Naive thymus-derived CD8-positive, alpha-beta T cell (primary cell): Measurements from ENCODE around the gene WDR41. TPM values are rescaled to one million over a fixed set of nuclear protein-coding genes. Genes with fewer than 3 reads are reported as not detected.
"Not testable (repeated sequence)": the region's sequence is repeated elsewhere in the genome, so short reads cannot be mapped to it uniquely, and the experiment has no call there.

Experiments used
- ATAC-seq, 2 donors: fragments of 150-1000 bp; cut with Tn5 transposase in 1 of 2; sonication (Bioruptor Pico), chemical (Tn5 transposase) in 1 of 2; 1 replicate in 1 of 2; 2 replicates in 1 of 2; pipeline ENCODE4 v1.10.0; 2021; ENCODE audit warnings: mild to moderate bottlenecking in 2 of 2, moderate library complexity in 2 of 2
- POLR2A ChIA-PET: fragments of 350-600 bp; sonication (Branson Sonifier 250); formaldehyde crosslinking; loops from one replicate; lab custom pipeline; 2021; ENCODE audit warnings: antibody characterized with exemption; lab: Charles Lee
- DNase-seq, 10 donors: peaks; one replicate each; pipeline versions ENCODE4 v3.0.0 to v3.0.0-alpha.2; 2020 to 2022
- H3K27ac Mint-ChIP-seq, 10 donors: one replicate each; pipeline ENCODE4 v1.8.0; 2020 to 2022; ENCODE audit warnings: mild to moderate bottlenecking in 10 of 10, mixed read lengths in 10 of 10, moderate library complexity in 4 of 10, inconsistent platforms in 1 of 10
- H3K27me3 Mint-ChIP-seq, 5 donors: one replicate each; pipeline ENCODE4 v1.8.0; 2021 to 2022; ENCODE audit warnings: mixed read lengths in 5 of 5
- H3K36me3 Mint-ChIP-seq, 3 donors: one replicate each; pipeline ENCODE4 v1.8.0; 2020 to 2022; ENCODE audit warnings: mixed read lengths in 3 of 3, mild to moderate bottlenecking in 2 of 3, inconsistent platforms in 1 of 3
- H3K4me1 Mint-ChIP-seq, 4 donors: one replicate each; pipeline ENCODE4 v1.8.0; 2021 to 2022; ENCODE audit warnings: mixed read lengths in 4 of 4
- H3K4me3 Mint-ChIP-seq, 10 donors: one replicate each; pipeline ENCODE4 v1.8.0; 2020 to 2022; ENCODE audit warnings: mild to moderate bottlenecking in 10 of 10, mixed read lengths in 10 of 10, moderate library complexity in 6 of 10, inconsistent platforms in 1 of 10
- H3K9me3 Mint-ChIP-seq, 9 donors: one replicate each; pipeline ENCODE4 v1.8.0; 2020 to 2022; ENCODE audit warnings: mixed read lengths in 9 of 9, mild to moderate bottlenecking in 3 of 9, inconsistent platforms in 1 of 9, moderate library complexity in 1 of 9
- polyA plus RNA-seq, 3 donors: library from polyadenylated mRNA; unstranded; fragments of 300-500 nt; fragmentation: Illumina TruSeq; gene quantifications; one replicate each; pipeline ENCODE4 v1.2.3, GENCODE V29; 2021
- total RNA-seq, 8 experiments: library from RNA in 2 of 8; stranded (reverse) in 2 of 8; gene quantifications; one replicate each; pipeline ENCODE4 v1.2.3 and lab custom pipeline; 2021 to 2026

WDR41 gene
- total and polyA plus RNA-seq, 5 experiments from 2014 or later: 13.5 to 21.9 (median 15.5) TPM

GRCh38 chr5:77490741-77491344 is 1.3 kb downstream of the WDR41 start:
- H3K9me3 Mint-ChIP-seq, H3K36me3 Mint-ChIP-seq, ATAC-seq: not testable (repeated sequence)
- POLR2A ChIA-PET: interaction anchor here (1.5 to 1.7 kb wide), 2 partner anchors 140 to 461 kb away, joined by 3 to 13 read pairs; partner anchors contain the start of gene AGGF1
- peak in 2 of 10 donors; percentile 3 to 8 for DNase-seq
- Mint-ChIP-seq H3K27ac (peak overlapping the region in 9 of 10 donors; percentile 45 to 91 (median 87)), H3K27me3 (peaks cover 4 to 15% (median 9%) of the 10 kb centered on the region in 5 donors), H3K4me1 (peaks cover 3 to 22% (median 12%) of the 10 kb centered on the region in 4 donors), H3K4me3 (peak overlapping the region; percentile 82 to 96 (median 92))

GRCh38 chr5:77486344-77486962 is 5.7 kb downstream of the WDR41 start:
- POLR2A ChIA-PET: no interaction called here
- ATAC-seq (no peak), DNase-seq (no peak)
- Mint-ChIP-seq H3K36me3 (peaks cover 0 to 15% (median 14%) of the 10 kb centered on the region in 3 donors), H3K4me3 (no peak overlapping the region), H3K9me3 (no peaks in the 10 kb centered on the region), H3K4me1 (peaks cover 3 to 19% (median 11%) of the 10 kb centered on the region in 4 donors), H3K27me3 (no peaks in the 10 kb centered on the region), H3K27ac (no peak overlapping the region)

- no peak overlapping the region for H3K4me3 Mint-ChIP-seq
- no peak for ATAC-seq
- no peak overlapping the region for H3K27ac Mint-ChIP-seq
- POLR2A ChIA-PET: no interaction called here
- H3K4me1 Mint-ChIP-seq: peaks cover 0 to 2% (median 0%) of the 10 kb centered on the region in 4 donors
- peaks cover 0 to 7% (median 0%) of the 10 kb centered on the region in 9 donors for H3K9me3 Mint-ChIP-seq
- no peak for DNase-seq
- H3K36me3 Mint-ChIP-seq: peaks cover 0 to 22% (median 17%) of the 10 kb centered on the region in 3 donors
- no peaks in the 10 kb centered on the region for H3K27me3 Mint-ChIP-seq
These were observed 8.4 kb downstream of the WDR41 start for GRCh38 chr5:77483682-77484081.

GRCh38 chr5:77475041-77475440 is 17.1 kb downstream of the WDR41 start:
- ATAC-seq, POLR2A ChIA-PET, H3K27ac Mint-ChIP-seq, DNase-seq, H3K4me1 Mint-ChIP-seq, H3K27me3 Mint-ChIP-seq, H3K4me3 Mint-ChIP-seq: not testable (repeated sequence)
- Mint-ChIP-seq H3K36me3 (peaks cover 6 to 51% (median 37%) of the 10 kb centered on the region in 3 donors), H3K9me3 (peaks cover 0 to 28% (median 11%) of the 10 kb centered on the region in 9 donors)

GRCh38 chr5:77468875-77469274 is 23.2 kb downstream of the WDR41 start:
- H3K4me1 Mint-ChIP-seq, DNase-seq, H3K4me3 Mint-ChIP-seq, ATAC-seq, H3K27me3 Mint-ChIP-seq, H3K27ac Mint-ChIP-seq, POLR2A ChIA-PET: not testable (repeated sequence)
- peaks cover 0 to 19% (median 11%) of the 10 kb centered on the region in 9 donors for H3K9me3 Mint-ChIP-seq
- peaks cover 7 to 46% (median 44%) of the 10 kb centered on the region in 3 donors for H3K36me3 Mint-ChIP-seq

- H3K4me3 Mint-ChIP-seq: no peak overlapping the region
- POLR2A ChIA-PET: interaction anchor here (0.7 kb wide), 1 partner anchor 644 kb away, joined by 4 read pairs; no protein-coding TSS in a partner anchor
- H3K36me3 Mint-ChIP-seq: peaks cover 0 to 37% (median 13%) of the 10 kb centered on the region in 3 donors
- peaks cover 0 to 4% (median under 1%) of the 10 kb centered on the region in 4 donors for H3K4me1 Mint-ChIP-seq
- ATAC-seq (no peak), DNase-seq (no peak)
- H3K27me3 Mint-ChIP-seq: no peaks in the 10 kb centered on the region
- peak overlapping the region in 1 of 10 donors; percentile 55 for H3K27ac Mint-ChIP-seq
- H3K9me3 Mint-ChIP-seq: peaks cover 0 to 2% (median 0%) of the 10 kb centered on the region in 9 donors
These were observed 28.2 kb downstream of the WDR41 start for GRCh38 chr5:77463905-77464304.

GRCh38 chr5:77461287-77461686 is 30.8 kb downstream of the WDR41 start:
- no peak for ATAC-seq
- Mint-ChIP-seq H3K9me3 (no peaks in the 10 kb centered on the region), H3K4me3 (no peak overlapping the region), H3K27ac (no peak overlapping the region), H3K27me3 (no peaks in the 10 kb centered on the region), H3K4me1 (peaks cover 0 to 4% (median under 1%) of the 10 kb centered on the region in 4 donors), H3K36me3 (peaks cover 0 to 37% (median 9%) of the 10 kb centered on the region in 3 donors)
- POLR2A ChIA-PET: no interaction called here
- no peak for DNase-seq

GRCh38 chr5:77454123-77454522 is 38.0 kb downstream of the WDR41 start:
- no peak for DNase-seq
- H3K4me1 Mint-ChIP-seq: no peaks in the 10 kb centered on the region
- H3K36me3 Mint-ChIP-seq: peaks cover 17 to 39% (median 37%) of the 10 kb centered on the region in 3 donors
- H3K9me3 Mint-ChIP-seq: no peaks in the 10 kb centered on the region
- ATAC-seq: no peak
- H3K27me3 Mint-ChIP-seq: no peaks in the 10 kb centered on the region
- POLR2A ChIA-PET: no interaction called here
- no peak overlapping the region for H3K27ac Mint-ChIP-seq
- no peak overlapping the region for H3K4me3 Mint-ChIP-seq

- Mint-ChIP-seq H3K4me1 (no peaks in the 10 kb centered on the region), H3K9me3 (peaks cover 0 to 2% (median 0%) of the 10 kb centered on the region in 9 donors), H3K27me3 (no peaks in the 10 kb centered on the region), H3K36me3 (peaks cover 28 to 51% (median 47%) of the 10 kb centered on the region in 3 donors), H3K27ac (no peak overlapping the region), H3K4me3 (no peak overlapping the region)
- ATAC-seq (no peak), DNase-seq (no peak)
- POLR2A ChIA-PET: interaction anchor here (0.5 kb wide), 1 partner anchor 185 kb away, joined by 3 read pairs; no protein-coding TSS in a partner anchor
These were observed 39.8 kb downstream of the WDR41 start for GRCh38 chr5:77452351-77452750.

- H3K27me3 Mint-ChIP-seq: no peaks in the 10 kb centered on the region
- H3K4me3 Mint-ChIP-seq: no peak overlapping the region
- peaks cover 0 to 5% (median 0%) of the 10 kb centered on the region in 9 donors for H3K9me3 Mint-ChIP-seq
- H3K27ac Mint-ChIP-seq: no peak overlapping the region
- no peak for ATAC-seq
- DNase-seq: no peak
- H3K4me1 Mint-ChIP-seq: peaks cover 0 to 3% (median 0%) of the 10 kb centered on the region in 4 donors
- POLR2A ChIA-PET: no interaction called here
- H3K36me3 Mint-ChIP-seq: peaks cover 36 to 63% (median 55%) of the 10 kb centered on the region in 3 donors
These were observed 42.1 kb downstream of the WDR41 start for GRCh38 chr5:77449981-77450380.

GRCh38 chr5:77449277-77449676 is 42.8 kb downstream of the WDR41 start:
- H3K9me3 Mint-ChIP-seq: peaks cover 0 to 5% (median 0%) of the 10 kb centered on the region in 9 donors
- no peak overlapping the region for H3K27ac Mint-ChIP-seq
- H3K4me3 Mint-ChIP-seq: no peak overlapping the region
- DNase-seq (no peak), ATAC-seq (no peak)
- POLR2A ChIA-PET: no interaction called here
- peaks cover 0 to 4% (median 0%) of the 10 kb centered on the region in 4 donors for H3K4me1 Mint-ChIP-seq
- H3K27me3 Mint-ChIP-seq: no peaks in the 10 kb centered on the region
- peaks cover 36 to 67% (median 57%) of the 10 kb centered on the region in 3 donors for H3K36me3 Mint-ChIP-seq

- no peak for ATAC-seq
- Mint-ChIP-seq H3K4me1 (peaks cover 0 to 4% (median 0%) of the 10 kb centered on the region in 4 donors), H3K9me3 (peaks cover 0 to 5% (median 0%) of the 10 kb centered on the region in 9 donors), H3K36me3 (peaks cover 36 to 70% (median 54%) of the 10 kb centered on the region in 3 donors), H3K27me3 (no peaks in the 10 kb centered on the region), H3K27ac (no peak overlapping the region), H3K4me3 (no peak overlapping the region)
- DNase-seq: no peak
- POLR2A ChIA-PET: no interaction called here
These were observed 43.3 kb downstream of the WDR41 start for GRCh38 chr5:77448831-77449230.

GRCh38 chr5:77444356-77444755 is 47.8 kb downstream of the WDR41 start:
- Mint-ChIP-seq H3K4me3 (no peak overlapping the region), H3K27ac (no peak overlapping the region), H3K4me1 (peaks cover 0 to 4% (median 0%) of the 10 kb centered on the region in 4 donors), H3K27me3 (no peaks in the 10 kb centered on the region), H3K36me3 (peaks cover 21 to 65% (median 42%) of the 10 kb centered on the region in 3 donors), H3K9me3 (peaks cover 0 to 5% (median 0%) of the 10 kb centered on the region in 9 donors)
- ATAC-seq (no peak), DNase-seq (no peak)
- POLR2A ChIA-PET: no interaction called here
